ENCODE results near the gene PRKG1. TPM values are rescaled to one million over a fixed set of nuclear protein-coding genes. Genes with fewer than 3 reads are reported as not detected.

Gene PRKG1
- total and polyA plus RNA-seq, 2 donors (not counting 1 experiment from before 2014, with no cell fraction given) = 45.8 to 71.8 TPM

DNA sequence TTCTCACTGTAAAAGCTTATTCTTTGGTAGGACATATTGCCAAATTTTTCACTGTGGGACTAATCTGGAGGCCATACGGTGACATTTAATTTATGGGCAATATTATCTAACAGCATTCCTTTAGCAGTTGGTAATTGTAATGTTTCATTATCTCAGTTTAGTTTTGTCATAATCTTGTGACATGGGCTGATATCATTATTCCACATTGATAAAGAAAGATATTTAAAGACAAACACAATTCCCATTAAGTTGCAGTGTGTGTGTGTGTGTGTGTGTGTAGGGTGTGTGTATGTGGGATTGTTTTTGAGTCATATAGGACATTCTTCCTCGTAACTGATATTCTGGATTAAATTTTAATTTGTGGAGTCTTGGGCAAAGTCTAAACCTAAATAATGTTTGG, 238.5 kb downstream of the PRKG1 start:
- DNase-seq (ENCODE audit: low read depth in 2 of 2) = peak in 1 of 2 donors; percentile 18
- peaks cover 10% of the 10 kb centered on the region for H3K4me1 ChIP-seq (ENCODE audit: control insufficient read depth, extremely low read depth, insufficient read depth, low read length)
- H3K4me3 ChIP-seq (replicated peaks in 1 of 4; ENCODE audit: control extremely low read depth in 1 of 4, insufficient read depth in 1 of 4, low read depth in 3 of 4, low read length in 4 of 4) = no peak overlapping the region
- no peaks in the 10 kb centered on the region for H3K9me3 ChIP-seq (ENCODE audit: control insufficient read depth, insufficient read depth, low read depth, low read length)
- no peaks in the 10 kb centered on the region for H3K36me3 ChIP-seq (ENCODE audit: control insufficient read depth, insufficient read depth, low read length)
- H4K20me1 ChIP-seq (ENCODE audit: control insufficient read depth, extremely low read depth, insufficient read depth, low read length) = no peaks in the 10 kb centered on the region
- no peak overlapping the region for H3K27ac ChIP-seq (ENCODE audit: insufficient read depth, low read length)
- H2AFZ ChIP-seq (ENCODE audit: low read length) = no peak overlapping the region
- no peak overlapping the region for H3K4me2 ChIP-seq (ENCODE audit: extremely low read depth, insufficient read depth, low read length)
- H3K79me2 ChIP-seq (ENCODE audit: control insufficient read depth, insufficient read depth, low read length) = no peaks in the 10 kb centered on the region
- no peak overlapping the region for H3K9ac ChIP-seq (ENCODE audit: insufficient read depth, low read length)
- H3K27me3 ChIP-seq (ENCODE audit: control insufficient read depth, insufficient read depth, low read length) = no peaks in the 10 kb centered on the region
- TF ChIP-seq, protein P1, sequence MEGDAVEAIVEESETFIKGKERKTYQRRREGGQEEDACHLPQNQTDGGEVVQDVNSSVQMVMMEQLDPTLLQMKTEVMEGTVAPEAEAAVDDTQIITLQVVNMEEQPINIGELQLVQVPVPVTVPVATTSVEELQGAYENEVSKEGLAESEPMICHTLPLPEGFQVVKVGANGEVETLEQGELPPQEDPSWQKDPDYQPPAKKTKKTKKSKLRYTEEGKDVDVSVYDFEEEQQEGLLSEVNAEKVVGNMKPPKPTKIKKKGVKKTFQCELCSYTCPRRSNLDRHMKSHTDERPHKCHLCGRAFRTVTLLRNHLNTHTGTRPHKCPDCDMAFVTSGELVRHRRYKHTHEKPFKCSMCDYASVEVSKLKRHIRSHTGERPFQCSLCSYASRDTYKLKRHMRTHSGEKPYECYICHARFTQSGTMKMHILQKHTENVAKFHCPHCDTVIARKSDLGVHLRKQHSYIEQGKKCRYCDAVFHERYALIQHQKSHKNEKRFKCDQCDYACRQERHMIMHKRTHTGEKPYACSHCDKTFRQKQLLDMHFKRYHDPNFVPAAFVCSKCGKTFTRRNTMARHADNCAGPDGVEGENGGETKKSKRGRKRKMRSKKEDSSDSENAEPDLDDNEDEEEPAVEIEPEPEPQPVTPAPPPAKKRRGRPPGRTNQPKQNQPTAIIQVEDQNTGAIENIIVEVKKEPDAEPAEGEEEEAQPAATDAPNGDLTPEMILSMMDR (conservative IDR thresholded peaks at IDR 0.05 in 1 of 2, IDR thresholded peaks at IDR 0.05 in 1 of 2; ENCODE audit: low read depth in 1 of 2, low read length in 2 of 2) = no peak
- TF ChIP-seq EZH2 (IDR thresholded peaks at IDR 0.05; ENCODE audit: low read length, missing control alignments) = no peak

DNA sequence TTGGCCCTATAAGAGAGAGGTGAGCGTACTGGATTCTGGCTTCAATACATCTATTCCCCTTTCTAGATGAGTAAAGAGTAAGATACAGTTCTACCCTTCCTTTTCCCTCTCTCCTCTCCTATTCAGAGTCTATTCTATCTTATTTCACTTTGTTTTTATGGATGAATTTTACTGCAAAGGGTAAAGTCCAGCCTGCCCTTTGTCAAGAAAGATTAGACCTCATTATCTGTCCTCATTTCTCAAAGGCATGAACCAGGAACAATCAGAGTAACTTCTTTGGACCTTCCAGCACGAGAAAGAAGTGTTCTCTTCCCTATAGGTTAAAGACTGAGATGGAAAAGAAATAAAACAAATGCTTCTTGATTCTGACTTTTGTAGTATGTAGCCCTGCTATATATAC, 239.0 kb downstream of the PRKG1 start:
- Histone ChIP-seq H3K4me1 (ENCODE audit: control insufficient read depth, extremely low read depth, insufficient read depth, low read length) (peaks cover 10% of the 10 kb centered on the region), H3K4me3 (replicated peaks in 1 of 4; ENCODE audit: control extremely low read depth in 1 of 4, insufficient read depth in 1 of 4, low read depth in 3 of 4, low read length in 4 of 4) (no peak overlapping the region), H3K4me2 (ENCODE audit: extremely low read depth, insufficient read depth, low read length) (no peak overlapping the region), H3K36me3 (ENCODE audit: control insufficient read depth, insufficient read depth, low read length) (no peaks in the 10 kb centered on the region), H2AFZ (ENCODE audit: low read length) (no peak overlapping the region), H4K20me1 (ENCODE audit: control insufficient read depth, extremely low read depth, insufficient read depth, low read length) (no peaks in the 10 kb centered on the region), H3K27ac (ENCODE audit: insufficient read depth, low read length) (no peak overlapping the region), H3K9me3 (ENCODE audit: control insufficient read depth, insufficient read depth, low read depth, low read length) (no peaks in the 10 kb centered on the region), H3K27me3 (ENCODE audit: control insufficient read depth, insufficient read depth, low read length) (no peaks in the 10 kb centered on the region), H3K79me2 (ENCODE audit: control insufficient read depth, insufficient read depth, low read length) (no peaks in the 10 kb centered on the region), H3K9ac (ENCODE audit: insufficient read depth, low read length) (no peak overlapping the region)
- DNase-seq (ENCODE audit: low read depth in 2 of 2) = no peak
- TF ChIP-seq, protein P1 (conservative IDR thresholded peaks at IDR 0.05 in 1 of 2, IDR thresholded peaks at IDR 0.05 in 1 of 2; ENCODE audit: low read depth in 1 of 2, low read length in 2 of 2) = no peak

DNA sequence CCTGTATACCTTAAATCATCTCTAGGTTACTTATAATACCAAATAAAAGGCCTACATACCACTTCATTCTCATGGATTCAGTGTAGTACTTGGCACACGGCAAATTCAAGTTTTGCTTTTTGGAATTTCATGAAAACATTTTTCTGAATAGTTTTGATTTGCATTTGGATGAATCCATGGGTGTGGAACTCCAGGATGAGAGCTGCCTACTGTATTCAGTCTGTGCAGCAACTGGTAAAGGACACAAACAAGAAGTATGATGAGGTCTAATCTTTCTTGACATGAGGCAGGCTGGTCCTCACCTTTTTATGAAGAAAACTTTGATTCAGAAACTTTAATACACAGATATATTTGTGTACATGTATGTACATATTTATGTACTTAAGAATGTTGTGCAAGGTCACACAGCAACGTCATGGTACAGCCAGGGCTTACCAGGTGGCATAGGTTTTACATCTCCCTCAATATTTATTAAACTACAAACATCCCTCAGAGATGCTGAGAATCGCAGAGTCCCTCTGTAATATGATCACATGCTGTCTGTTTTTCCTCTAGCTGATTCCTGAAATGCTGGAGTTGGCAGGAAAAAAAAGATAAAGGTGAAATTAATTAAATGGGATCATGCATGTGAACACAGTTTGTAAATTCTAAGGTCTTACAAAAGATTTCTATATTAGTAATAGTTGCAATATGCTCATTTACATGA, 239.6 kb downstream of the PRKG1 start:
- Histone ChIP-seq H3K27ac (ENCODE audit: insufficient read depth, low read length) (no peak overlapping the region), H2AFZ (ENCODE audit: low read length) (no peak overlapping the region), H3K9me3 (ENCODE audit: control insufficient read depth, insufficient read depth, low read depth, low read length) (no peaks in the 10 kb centered on the region), H3K36me3 (ENCODE audit: control insufficient read depth, insufficient read depth, low read length) (no peaks in the 10 kb centered on the region), H3K9ac (ENCODE audit: insufficient read depth, low read length) (no peak overlapping the region), H3K4me2 (ENCODE audit: extremely low read depth, insufficient read depth, low read length) (peak overlapping the region; percentile 11), H3K27me3 (ENCODE audit: control insufficient read depth, insufficient read depth, low read length) (no peaks in the 10 kb centered on the region), H3K79me2 (ENCODE audit: control insufficient read depth, insufficient read depth, low read length) (no peaks in the 10 kb centered on the region), H3K4me3 (replicated peaks in 1 of 4; ENCODE audit: control extremely low read depth in 1 of 4, insufficient read depth in 1 of 4, low read depth in 3 of 4, low read length in 4 of 4) (no peak overlapping the region), H3K4me1 (ENCODE audit: control insufficient read depth, extremely low read depth, insufficient read depth, low read length) (peaks cover 10% of the 10 kb centered on the region), H4K20me1 (ENCODE audit: control insufficient read depth, extremely low read depth, insufficient read depth, low read length) (no peaks in the 10 kb centered on the region)
- TF ChIP-seq, protein P1 (conservative IDR thresholded peaks at IDR 0.05 in 1 of 2, IDR thresholded peaks at IDR 0.05 in 1 of 2; ENCODE audit: low read depth in 1 of 2, low read length in 2 of 2) = no peak
- no peak for TF ChIP-seq EZH2 (IDR thresholded peaks at IDR 0.05; ENCODE audit: low read length, missing control alignments)
- DNase-seq (ENCODE audit: low read depth in 2 of 2) = no peak
